ENCODE data around the gene TSPAN31.
"Not testable (repeated sequence)": the region's sequence is repeated elsewhere in the genome, so short reads cannot be mapped to it uniquely, and the experiment has no call there.

The TSPAN31 gene

DNA sequence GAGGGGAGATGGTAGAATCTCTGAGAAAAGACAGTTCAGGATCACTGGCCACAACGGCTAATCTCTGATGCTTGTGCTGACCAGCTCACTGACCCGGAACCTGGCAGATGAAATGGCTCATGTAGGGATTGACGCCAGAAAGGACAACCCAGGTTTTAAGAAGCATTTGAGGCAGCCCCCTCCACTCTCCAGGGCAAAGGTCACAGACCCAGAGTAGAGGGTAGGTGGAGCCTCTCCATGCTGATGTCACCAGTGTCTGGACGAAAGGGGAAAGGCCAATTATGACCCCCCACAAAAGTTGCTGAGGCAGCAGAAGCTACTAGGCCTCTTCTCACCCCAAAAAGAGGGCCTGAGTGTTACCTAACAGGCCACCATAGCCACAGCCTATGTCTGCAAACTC is 25.9 kb downstream of the TSPAN31 start:
- DNase-seq, result no peak

DNA sequence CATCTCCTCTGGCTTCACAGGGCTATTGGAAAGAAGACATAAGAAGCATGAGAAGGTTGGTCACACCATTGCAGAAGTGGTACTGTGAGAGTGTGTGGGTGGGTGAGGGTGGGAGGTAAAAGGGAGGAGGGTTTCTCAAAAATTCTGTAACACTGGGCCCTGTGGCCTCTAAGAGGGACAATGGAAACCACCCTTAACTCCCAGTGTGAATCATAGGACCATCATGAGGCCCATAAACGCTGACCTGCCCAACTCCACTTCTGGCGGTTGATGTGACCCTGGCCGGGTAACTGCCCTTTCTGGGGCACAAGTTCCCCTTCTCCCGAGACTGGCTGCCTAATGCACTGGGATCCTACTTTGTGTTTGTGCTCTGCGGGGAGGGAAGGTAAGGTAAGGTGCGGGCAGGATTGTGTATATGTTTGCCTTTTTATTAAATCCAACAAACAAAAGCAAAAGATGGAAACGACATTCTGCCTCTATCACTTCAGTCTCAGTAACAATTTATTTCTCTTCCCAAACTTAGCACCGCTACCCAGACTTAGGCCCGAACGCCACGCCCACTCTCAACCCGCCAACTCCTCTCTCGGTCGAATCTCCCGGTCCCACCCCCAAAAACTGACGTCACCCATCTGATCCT is 26.5 kb downstream of the TSPAN31 start:
- DNase-seq, result peak; percentile 85

DNA sequence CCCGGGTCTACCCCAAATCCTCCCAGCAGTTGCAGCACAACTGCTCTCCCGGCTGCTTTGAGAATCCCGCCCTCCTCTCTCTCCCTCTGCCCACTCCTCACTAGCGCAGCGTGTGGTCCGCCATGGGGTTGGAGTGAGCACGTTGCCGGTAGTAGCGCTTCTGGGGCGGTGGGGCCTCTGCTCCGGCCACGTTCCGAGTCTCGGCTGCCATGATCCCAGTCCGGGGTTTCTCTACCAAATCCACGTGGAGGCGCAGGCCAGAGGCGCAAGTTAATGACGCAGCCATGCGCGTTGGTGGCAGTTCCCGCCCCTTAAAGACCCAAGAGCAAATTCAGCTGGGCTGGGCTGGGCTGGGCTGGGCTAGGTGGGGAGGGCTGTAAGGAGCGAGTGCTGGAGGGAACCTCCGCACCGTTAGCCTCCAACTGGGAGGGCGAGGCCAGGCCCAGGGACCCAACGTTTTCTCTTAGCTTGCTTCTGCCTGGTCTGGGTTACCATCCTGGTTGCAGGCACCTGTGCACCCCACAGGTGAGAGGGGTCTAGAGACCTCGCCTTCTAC is 27.1 kb downstream of the TSPAN31 start, which contains the start of gene METTL1:
METTL1 (minus strand) TSS at position 233 of the 556 bp plus-strand sequence; CDS start at position 211, 22 bp downstream.
- peak; percentile 88 for DNase-seq

GRCh38 chr12:57772429-57773322 is 27.8 kb downstream of the TSPAN31 start, which contains the start of gene EEF1AKMT3:
TSS of gene EEF1AKMT3 (plus strand) at chr12:57772614. CDS start at chr12:57772725, 111 bp downstream.
- no peak for DNase-seq

- not testable (repeated sequence) for DNase-seq
Measured at GRCh38 chr12:57774634-57775033, 29.8 kb downstream of the TSPAN31 start.

GRCh38 chr12:57775044-57775443 is 30.2 kb downstream of the TSPAN31 start:
- DNase-seq, result no peak

DNA sequence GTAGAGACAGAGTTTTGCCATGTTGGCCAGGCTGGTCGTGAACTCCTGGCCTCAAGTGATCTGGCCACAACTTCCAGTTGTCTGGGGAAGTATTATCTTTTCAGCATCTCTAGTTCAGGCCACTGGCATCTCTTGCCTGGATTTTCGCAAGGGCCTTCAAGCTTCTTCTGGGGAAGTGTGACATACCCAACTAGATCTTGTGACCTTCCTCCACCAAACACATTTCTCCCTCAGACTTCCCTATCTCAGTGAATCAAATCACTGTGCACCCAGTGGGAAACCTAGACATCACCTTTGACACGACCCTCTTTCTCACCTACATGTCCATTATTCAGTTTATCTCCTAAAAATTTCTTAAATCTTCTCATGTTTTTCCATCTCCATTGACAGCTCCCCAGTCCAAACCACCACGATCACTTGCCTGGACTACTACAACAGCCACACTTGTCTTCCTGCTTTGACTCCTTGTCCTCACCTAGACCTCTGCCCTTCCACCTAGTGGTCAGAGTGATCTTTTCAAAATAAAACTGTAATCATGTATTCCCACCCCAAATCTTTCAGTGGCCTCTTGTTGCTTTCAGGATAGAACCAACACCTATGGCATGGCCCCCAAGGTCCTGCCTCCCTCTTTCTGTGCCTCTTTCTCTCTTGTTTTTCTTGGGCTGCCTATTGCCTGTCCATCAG is 30.9 kb downstream of the TSPAN31 start:
- DNase-seq, result peak; percentile 76

GRCh38 chr12:57776247-57776587 is 31.4 kb downstream of the TSPAN31 start:
- DNase-seq, result no peak

- no peak for DNase-seq
Measured at GRCh38 chr12:57777367-57777766, 32.5 kb downstream of the TSPAN31 start.

GRCh38 chr12:57777911-57778310 is 33.1 kb downstream of the TSPAN31 start:
- DNase-seq, result no peak

DNA sequence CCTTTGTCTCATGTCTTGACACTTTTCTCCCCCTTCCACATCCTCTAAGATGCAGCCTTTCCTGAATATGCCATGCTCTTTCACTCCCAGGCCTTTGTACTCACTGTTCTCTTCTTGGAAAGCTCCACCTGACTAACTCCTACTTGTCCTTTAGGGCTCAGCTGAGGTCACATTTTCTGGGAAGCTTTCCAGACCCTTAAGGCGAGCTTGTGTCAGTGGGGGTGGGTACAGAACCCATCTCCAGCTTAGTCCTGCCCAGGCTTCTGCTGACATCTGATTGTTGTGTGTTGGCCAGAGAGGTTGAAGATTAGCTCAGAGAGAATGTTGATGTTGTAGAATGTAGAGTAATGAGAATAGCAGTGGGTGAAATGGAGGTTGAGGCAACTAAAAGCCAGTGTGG is 34.9 kb downstream of the TSPAN31 start:
- DNase-seq, result no peak

- DNase-seq, result no peak
Measured at GRCh38 chr12:57780284-57780897, 35.6 kb downstream of the TSPAN31 start.

GRCh38 chr12:57781244-57781643 is 36.4 kb downstream of the TSPAN31 start:
- peak; percentile 69 for DNase-seq

GRCh38 chr12:57781801-57782200 is 37.0 kb downstream of the TSPAN31 start:
- DNase-seq, result no peak

GRCh38 chr12:57782243-57782607 is 37.4 kb downstream of the TSPAN31 start:
- no peak for DNase-seq

GRCh38 chr12:57782608-57783465 is 38.0 kb downstream of the TSPAN31 start, which contains the start of gene TSFM:
TSS of gene TSFM (plus strand) at chr12:57782787. CDS start at chr12:57782802, 15 bp downstream.
- DNase-seq, result peak; percentile 64

GRCh38 chr12:57783466-57783801 is 38.6 kb downstream of the TSPAN31 start:
- DNase-seq, result no peak

GRCh38 chr12:57783861-57784260 is 39.0 kb downstream of the TSPAN31 start:
- no peak for DNase-seq

DNA sequence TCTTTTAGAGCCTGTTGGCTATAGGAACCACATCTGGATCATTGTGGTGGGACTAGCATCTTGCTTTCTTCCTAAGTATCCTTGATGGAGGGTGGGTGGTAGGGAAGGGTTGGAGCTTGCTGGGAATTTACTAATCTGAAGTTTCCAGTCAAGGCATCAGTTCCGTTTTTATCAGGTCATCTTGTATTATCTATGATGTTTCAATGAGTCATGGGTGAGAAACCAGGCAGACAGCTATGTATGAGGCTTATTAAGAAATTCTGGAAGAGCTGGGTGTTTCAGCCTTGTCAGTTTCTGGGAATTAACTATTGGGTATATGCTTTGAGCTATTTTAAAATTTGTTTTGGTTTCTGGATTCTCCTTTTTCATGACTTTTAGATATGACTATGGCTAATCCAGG is 49.1 kb downstream of the TSPAN31 start:
- no peak for DNase-seq

GRCh38 chr12:57795354-57795753 is 50.5 kb downstream of the TSPAN31 start:
- DNase-seq, result no peak

GRCh38 chr12:57796996-57797395 is 52.2 kb downstream of the TSPAN31 start:
- no peak for DNase-seq

DNA sequence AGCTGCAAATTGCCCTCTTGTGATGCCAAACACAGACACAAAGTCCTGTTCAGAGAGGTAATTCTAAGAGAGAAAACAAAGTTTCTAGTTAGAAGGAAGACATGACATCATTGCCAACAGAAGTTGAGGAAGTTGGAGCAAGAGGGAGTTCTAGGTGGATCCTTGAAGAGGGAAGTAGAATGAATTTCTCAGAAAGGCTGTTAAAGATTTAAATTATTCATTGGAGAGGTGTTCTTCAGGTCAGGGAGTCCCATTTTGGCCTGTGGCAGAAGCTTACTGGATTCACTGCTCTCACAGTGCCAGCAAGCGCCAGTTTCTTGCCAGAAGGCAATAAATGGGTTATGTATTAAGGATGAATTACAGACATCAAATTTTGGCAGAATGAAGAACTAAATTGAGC is 53.1 kb downstream of the TSPAN31 start:
- peak; percentile 56 for DNase-seq
